HG02571 (cell line): Measurements from ENCODE around the gene PLOD2.
"Not testable (repeated sequence)": the region's sequence is repeated elsewhere in the genome, so short reads cannot be mapped to it uniquely, and the experiment has no call there.

ENCODE experiments used
- ATAC-seq: cut with Tn5 transposase; IDR thresholded peaks from one replicate; pipeline ENCODE4 v1.9.1; 2021; ENCODE audit warnings: mild to moderate bottlenecking, moderate library complexity; ENCODE audit not compliant: unreplicated experiment

The PLOD2 gene

GRCh38 chr3:146142757-146143156 lies 18.2 kb downstream of the PLOD2 start:
- no peak for ATAC-seq

GRCh38 chr3:146139586-146140110 lies 21.3 kb downstream of the PLOD2 start:
- no peak for ATAC-seq

GRCh38 chr3:146138902-146139301 lies 22.1 kb downstream of the PLOD2 start:
- no peak for ATAC-seq

DNA sequence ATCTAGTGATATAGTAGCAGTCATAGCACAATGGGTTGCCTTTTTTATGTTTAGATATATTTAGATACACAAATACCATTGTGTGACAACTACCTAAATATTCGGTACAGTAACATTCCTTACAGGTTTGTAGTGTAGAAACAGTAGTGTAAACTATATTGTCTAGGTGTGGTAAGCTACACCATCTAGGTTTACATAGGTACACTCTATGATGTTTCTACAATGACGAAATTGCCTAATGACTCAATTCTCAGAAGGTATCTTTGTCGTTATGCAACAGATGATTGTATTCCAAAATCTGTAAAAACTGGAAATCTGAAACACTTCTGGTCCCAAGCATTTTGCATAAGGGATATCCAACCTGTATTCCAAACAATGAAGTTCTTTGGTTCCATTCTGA lies 24.3 kb downstream of the PLOD2 start:
- no peak for ATAC-seq

DNA sequence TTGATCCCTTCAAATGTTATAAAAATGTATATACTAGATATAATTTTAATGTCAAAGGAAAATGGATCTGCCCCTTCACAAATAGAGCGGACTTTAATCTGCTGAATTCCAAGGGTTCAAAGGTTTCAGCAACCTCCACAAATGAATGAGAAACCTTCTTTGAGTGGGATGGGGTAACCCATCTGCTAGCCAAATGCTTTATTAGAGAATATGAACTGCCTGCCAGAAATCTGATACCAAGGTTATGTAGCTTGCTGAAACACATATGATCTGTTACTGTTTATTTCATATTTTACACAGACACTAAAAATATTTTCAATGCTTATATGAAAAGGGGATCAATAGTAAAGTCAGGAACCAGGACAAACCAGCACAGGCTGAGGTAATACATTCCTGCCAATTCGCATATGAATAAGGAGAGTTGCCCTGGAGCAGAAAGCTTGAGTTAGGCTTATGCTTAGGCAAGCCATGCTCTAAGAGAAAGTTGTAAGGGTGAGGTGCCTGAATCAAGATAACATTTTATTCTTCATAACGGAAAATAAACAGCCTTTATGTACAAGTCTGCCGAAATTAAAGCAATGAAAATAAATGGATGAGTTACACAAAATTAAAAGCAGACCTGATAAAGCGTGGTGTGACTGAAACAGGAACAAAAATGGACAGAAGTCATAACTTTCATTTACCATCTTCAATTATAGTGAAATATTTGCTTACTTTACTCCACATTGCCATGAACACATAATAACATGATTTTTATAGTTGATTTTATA lies 26.5 kb downstream of the PLOD2 start:
- ATAC-seq, result no peak

DNA sequence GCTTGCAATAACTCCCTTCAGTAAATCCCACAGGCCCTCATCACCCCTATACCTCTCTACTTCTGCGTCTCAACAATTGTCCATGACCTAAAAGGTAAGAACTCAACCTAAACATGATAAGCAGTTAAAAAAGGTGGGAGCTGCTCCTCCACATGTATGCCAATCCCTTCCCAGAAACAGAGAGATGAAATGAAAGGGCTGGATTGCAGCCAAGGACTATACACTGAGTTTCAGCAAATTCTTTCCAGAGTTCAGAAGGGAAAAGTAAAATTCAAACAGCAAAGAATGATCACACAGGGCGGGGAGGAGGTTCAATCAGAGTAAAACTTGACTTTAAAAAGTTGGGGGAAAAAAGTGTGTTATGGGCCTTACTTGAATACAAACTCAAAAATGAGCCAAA lies 27.5 kb downstream of the PLOD2 start:
- no peak for ATAC-seq

DNA sequence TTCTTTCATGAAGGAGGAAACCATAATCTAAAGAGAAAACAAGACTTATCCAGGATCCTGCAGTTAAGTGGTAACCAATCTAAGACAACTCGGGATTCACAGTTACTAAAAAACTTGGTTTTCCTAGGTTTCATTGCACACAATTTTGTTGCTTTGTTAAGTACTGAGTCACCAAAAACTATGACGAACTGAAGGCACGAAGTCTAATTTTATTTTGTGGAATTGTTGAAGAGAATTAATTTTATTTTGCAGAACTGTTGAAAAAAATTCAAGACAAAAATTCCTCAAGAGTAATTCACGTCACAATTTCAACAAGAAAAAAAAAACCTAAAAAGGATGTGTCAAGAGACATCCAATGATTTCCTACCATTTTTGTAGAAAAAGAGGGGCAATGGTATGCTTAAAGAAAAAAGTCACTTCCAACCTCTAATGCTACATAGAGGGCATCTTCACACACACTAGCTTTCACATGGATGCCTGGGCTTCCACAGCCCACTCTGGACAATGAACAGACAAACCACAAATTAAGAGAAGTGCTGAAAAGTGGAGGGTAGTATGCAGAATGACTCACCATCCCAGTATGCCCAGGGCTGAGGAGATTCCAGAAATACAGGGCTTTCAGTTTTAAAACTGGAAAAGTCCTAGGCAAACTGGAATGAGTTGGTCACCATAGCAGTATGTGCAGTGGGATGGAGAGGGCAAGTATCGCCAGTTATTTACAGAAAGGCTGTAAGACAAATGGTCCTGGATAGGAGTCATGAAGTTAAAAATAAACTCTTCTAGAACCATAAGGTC lies 29.2 kb downstream of the PLOD2 start:
- no peak for ATAC-seq

DNA sequence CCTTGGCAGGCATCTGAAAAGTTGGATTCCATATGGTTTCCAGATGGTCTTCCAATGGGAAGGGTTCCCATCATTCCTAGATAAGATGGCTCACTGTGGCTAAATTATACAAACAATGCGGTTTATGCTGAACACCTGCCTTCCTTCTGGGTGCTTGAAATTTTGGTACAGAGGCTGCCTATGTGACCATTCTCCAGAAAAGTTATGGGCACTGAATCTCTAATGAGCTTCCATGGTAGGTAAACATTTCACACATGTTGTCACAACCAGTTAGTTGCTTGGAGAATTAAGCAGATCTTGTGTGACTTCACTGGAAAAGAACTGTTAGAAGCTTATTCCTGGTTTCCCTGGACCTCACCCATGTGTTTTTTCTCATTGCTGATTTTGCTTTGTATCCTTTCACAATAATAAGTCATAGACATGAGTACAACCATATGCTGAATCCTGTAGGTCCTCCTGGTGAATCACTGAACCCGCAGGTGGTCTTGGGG lies 30.1 kb downstream of the PLOD2 start:
- no peak for ATAC-seq

GRCh38 chr3:146129750-146130149 lies 31.2 kb downstream of the PLOD2 start:
- no peak for ATAC-seq

- ATAC-seq, result no peak
Measured at GRCh38 chr3:146128939-146129338, 32.0 kb downstream of the PLOD2 start.

DNA sequence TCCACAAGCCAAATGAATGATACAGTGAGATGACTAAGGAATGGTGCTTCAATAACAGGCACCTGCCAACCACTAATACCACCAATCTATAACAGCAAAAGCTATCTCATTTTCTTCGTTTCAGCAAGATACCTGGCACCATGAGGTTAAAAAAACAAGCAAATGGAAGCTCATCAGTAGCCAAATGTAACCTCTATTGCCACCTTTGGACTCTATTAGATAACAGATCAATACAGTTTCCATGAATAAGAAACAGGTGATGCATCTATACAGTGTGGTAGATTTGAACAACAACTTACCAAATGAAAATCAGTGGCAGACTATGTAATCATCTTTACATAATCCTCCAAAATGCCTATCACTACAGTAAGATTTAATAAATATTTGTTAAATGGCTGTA lies 32.8 kb downstream of the PLOD2 start:
- no peak for ATAC-seq

- no peak for ATAC-seq
Measured at GRCh38 chr3:146125951-146126350, 35.0 kb downstream of the PLOD2 start.

DNA sequence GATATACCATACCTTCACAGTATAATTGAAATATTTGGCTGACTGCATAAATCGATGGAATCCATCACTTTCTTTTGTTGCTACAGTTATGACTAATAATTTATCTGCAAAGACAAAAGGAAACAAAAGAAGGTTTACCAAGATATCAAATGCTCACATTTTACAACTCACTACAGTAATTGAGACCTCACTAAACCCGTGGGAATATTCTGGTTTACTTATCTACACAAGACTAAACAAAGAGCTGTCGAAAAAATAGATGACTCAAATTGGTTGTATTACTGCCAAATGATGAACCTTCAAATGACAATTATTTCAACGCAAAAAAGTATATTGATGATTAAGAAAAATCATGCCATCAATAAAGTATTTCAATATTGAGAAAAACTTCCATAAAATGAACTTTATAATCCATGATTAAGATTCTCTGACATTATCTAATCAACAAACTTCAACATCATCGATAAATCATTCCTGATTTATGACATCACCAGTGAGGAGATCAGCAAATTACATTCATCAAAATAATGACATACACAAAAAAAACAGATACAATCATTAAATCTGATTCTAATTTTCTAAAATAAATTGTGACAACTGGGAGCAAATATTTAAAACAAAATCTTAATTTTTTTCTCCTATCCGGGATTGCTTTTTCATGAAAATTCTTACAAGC lies 36.7 kb downstream of the PLOD2 start:
- ATAC-seq, result no peak

- no peak for ATAC-seq
Measured at GRCh38 chr3:146117406-146118285, 43.3 kb downstream of the PLOD2 start.

- ATAC-seq, result no peak
Measured at GRCh38 chr3:146115619-146116018, 45.4 kb downstream of the PLOD2 start.

DNA sequence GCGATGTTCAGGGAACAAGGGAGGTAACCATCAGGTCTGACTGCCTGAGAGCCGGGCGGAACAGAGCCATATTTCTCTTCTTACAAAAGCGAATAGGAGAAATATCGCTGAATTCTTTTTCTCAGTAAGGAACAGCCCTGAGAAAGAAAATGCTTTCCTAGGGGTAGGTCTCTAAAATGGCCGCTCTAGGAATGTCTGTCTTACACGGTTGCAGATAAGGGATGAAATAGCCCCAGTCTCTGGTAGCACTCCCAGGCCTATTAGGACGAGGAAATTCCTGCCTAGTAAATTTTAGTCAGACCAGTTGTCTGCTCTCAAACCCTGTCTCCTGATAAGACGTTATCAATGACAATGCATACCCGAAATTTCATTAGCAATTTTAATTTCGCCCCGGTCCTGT lies 47.2 kb downstream of the PLOD2 start:
- ATAC-seq, result not testable (repeated sequence)

- no peak for ATAC-seq
Measured at GRCh38 chr3:146111337-146111736, 49.6 kb downstream of the PLOD2 start.

DNA sequence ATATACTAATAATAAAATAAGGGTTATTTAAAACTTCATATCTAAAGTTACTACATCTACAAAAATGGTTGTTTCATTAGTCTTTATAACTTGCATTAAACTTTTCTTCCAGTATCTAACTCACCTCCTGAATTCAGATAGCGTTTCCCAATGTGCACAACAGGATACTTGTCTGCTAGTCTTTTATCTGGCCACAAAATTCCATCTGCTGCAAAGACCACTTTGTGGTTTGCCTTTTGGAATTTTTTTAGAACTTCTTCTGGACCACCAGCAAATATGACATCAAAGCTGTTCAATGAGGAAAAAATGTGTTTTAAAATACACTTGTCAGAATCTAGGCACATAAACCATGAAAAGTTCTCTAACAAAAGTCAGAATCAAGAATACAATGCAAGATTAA lies 50.8 kb downstream of the PLOD2 start:
- ATAC-seq, result no peak

DNA sequence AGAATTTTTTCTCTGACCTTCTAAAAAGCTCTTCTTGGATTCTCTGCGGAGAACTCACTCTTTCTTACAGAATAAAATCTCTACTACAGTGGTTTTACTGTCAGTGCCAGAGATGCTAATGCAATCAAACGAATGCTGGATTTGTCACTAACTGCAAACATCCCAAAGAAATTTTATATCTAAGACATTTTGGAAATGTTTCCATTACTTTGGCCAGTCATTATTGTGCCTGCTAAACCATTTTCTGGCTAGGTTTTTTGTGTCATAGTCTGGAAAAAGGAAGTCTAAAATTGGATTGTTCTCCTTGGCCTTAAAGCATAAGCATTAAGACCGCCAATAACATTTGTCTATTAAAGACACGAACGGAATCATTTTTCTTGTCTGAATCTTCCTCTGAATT lies 54.0 kb downstream of the PLOD2 start:
- no peak for ATAC-seq

DNA sequence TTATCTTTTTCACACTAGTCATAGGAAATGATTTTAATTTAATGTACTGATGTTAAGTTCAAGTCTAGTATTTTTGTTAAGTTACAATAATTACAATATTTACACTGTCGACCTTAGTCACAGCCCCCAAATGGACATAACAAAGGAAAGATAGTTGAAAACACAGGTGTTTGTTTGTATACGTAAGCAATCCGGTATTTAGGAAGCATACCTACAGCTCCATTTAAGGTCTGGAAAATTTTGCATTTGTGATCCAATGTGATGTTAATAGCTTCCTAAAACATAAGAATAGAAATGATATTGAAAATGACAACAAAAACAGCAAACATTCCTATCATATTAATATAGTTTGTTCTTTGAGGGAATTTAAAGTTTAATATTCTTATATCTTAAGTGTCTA lies 56.9 kb downstream of the PLOD2 start:
- ATAC-seq, result no peak
